Effector CD4-positive, alpha-beta T cell (primary cell): ENCODE measurements around the gene DOCK3.
A peak's percentile ranks its signal among the peaks of the same experiment; 100 is the strongest.

Experiments
- DNase-seq: peaks from one replicate; pipeline ENCODE4 v3.0.0-alpha.2; 2020
- total RNA-seq: gene quantifications from one replicate; lab custom pipeline; 2026; lab: John Stamatoyannopoulos, UW

The DOCK3 gene
- 3.2 reads per million, percentile 12 among the genes with 10 or more reads in this experiment for total RNA-seq

- DNase-seq: peak; percentile 49
Observed at GRCh38 chr3:50674349-50675178, at the start of gene DOCK3. TSS of gene DOCK3 (plus strand) at chr3:50674927. CDS start at chr3:50675264, 337 bp downstream.

DNA sequence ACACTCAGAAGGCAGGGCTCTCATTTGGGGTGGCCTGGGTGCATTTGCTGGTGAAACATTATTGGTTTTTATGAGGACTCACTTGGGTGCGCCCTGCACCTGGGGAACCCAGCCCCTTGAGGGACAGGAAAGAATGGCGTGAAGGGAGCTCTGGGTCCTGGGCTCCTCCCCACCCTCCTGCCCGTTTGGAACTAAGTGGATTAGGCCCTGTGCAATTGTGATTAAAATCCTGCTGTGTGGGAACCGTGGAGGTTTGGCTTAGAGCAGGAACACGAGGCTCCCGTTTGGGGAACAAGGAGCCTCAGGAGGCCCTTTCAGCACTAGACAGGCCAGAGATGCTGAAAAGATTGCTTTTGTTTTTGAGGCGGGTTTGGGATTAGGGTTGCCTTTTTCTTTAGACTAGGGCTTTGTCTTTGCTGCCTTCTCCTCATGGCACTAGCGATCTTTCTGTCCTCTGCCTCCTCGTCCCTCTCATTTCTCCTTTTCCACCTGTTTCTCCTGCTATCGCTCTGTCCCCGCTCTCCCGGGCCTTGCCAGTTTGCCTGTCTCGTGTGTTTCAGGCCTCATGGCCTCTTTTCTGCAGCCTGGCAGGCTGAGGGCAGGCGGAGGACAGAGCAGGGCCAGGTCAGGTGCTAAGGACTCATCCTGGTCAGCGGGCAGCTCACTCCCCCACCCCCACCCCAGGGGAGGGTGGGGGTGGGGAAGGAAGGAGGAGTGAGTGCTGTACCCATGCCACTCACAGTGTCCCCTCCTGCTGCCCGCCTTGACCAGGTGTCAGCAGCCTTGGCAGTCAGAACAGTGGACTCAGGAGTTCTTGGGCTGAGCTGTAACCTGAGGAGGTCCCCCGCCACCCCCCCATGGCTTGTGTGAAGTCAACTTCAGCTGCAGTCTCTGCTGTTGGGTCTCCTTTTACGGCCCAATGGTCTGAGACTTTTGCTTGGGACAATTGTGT lies 49.2 kb upstream of the DOCK3 start:
- no peak for DNase-seq

GRCh38 chr3:50626401-50626800 lies 48.3 kb upstream of the DOCK3 start:
- no peak for DNase-seq

GRCh38 chr3:50627407-50628051 lies 47.2 kb upstream of the DOCK3 start:
- no peak for DNase-seq

GRCh38 chr3:50628601-50629000 lies 46.1 kb upstream of the DOCK3 start:
- DNase-seq: no peak

GRCh38 chr3:50630394-50630793 lies 44.3 kb upstream of the DOCK3 start:
- no peak for DNase-seq

DNA sequence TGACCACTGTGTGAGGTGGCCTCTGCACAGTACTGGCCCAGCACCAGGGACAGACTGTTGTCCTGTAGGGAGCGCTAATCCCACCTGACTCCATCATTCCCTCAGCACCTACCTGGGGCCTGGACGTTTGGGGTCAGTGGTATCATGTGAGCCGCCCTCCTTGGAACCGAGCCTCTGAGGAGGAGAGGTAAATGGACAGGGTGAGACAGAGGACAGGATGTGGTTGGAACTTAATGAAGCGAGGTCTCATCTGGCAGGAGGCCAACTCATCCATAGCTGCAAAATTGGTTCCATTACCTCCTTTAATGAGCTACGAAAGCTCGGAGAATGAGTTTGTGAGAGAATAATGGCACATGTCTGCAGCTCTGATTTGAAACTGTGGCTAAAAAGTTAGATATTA lies 43.9 kb upstream of the DOCK3 start:
- DNase-seq: no peak

- no peak for DNase-seq
Observed at GRCh38 chr3:50632450-50632849, 42.3 kb upstream of the DOCK3 start.

GRCh38 chr3:50633230-50633790 lies 41.4 kb upstream of the DOCK3 start:
- DNase-seq: no peak

DNA sequence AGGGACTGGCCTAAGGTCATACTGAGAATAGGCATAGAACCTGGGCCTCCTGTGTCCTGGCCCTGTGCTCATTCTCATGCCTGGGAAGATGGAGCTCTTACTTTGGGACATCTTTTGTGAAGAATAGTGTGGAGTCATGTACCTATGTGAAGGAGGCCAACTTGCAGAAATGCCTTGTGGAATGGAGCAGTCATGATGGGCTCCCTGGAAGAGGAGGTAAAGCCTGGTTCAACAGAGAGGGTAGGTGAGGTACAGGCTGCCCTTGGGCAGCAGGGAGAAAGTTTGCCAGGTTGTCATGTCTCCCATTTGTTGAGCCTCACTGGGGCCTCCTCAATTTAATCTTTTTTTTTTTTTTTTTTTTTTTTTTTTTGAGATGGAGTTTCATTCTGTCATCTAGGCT lies 39.7 kb upstream of the DOCK3 start:
- DNase-seq: no peak

DNA sequence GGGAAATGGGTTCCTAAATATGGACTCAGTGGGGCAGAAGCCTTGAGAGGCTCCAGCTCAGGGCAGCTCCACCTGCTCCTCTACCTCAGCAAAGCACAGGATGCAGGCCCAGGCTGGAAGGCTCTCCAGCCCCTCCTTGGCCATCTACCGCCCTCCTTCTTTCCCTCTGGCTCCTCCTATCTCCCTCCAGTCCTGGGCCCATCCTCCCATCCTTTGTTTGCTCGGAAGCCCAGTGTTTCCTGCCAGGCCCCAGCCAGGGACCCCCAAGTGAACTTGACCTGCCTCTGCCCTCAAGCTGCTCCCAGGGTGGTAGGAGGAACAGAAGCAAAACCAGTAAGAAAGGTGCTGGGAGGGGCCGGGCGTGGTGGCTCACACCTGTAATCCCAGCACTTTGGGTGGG lies 37.7 kb upstream of the DOCK3 start:
- DNase-seq: no peak

DNA sequence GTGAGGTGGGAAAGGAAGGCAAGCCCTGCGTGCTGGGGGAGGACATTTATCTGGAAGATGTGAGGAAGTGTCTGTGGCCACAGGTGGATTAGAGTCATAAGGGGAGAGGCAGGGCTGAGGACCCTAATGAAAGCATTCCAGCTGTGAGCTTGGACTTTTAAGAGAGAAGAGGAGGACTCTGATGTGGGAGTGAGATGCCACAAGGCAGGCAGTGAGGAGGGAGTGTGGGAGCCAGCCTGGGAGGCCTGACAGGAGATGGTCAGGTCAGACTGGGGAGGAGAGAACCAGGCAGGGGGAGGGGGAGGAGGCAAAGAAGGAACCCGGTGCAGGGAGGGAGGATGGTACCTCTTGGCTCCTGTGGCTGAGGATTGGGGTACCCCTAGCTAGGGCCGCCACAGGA lies 36.8 kb upstream of the DOCK3 start:
- DNase-seq: no peak

DNA sequence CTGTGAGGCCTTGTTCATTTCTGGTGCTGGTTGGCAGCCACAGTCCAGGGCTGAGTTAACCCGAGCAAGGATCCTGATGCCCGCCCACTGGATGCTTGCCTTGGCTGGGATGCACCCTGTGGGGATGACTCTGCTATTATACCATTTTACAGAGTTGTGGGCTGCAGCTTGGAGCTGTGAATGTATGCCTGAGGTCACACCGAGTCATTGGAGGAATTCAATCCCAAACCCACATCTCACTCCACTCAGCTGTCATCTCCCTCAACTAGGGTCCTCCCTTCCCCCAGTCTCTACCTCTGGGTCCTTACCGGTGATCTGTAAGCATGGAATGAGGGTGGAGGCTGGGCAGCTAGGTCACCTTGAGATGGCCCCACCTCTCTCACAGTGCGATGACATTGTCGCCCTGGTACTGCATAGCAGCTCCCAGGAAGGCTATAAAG lies 35.7 kb upstream of the DOCK3 start:
- no peak for DNase-seq

DNA sequence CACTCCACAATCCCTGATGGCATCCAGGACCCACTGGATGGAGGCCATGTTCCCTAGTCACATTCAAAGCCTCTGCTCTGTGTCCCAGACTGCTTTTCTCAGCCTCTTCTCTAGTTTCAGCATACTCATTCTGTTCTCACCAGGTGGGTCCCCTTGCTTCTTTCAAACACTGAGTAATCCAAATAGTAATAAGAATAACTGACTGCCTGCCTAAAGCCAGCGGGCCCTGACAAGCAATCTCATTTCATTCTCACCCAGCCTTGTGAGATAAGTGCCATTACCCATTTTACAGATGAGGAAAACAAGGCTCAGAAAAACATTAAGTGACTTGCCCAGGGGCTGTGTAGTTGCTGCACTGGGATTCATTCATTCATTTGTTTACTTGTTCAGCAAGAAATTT lies 32.3 kb upstream of the DOCK3 start:
- no peak for DNase-seq

DNA sequence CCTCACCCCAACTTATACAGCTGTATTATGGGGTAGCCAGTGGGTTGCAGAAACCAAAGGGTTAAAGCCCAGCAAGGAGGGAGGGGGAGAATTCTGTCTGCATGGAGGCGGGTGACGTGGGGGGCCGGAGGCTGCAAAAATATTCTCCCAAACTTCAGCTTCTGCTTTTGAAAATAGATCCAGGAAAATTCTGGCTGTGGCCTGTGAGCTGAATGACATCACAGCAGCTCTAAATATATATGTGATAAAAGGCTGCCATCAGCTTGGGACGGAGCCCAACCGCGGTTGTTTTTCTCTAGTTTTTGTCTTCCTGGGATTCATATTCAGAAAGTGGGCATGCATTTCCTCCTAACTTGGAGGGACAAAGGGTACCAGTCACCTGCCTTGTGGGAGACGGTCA lies 30.2 kb upstream of the DOCK3 start:
- DNase-seq: no peak

GRCh38 chr3:50645378-50645777 lies 29.3 kb upstream of the DOCK3 start:
- no peak for DNase-seq

GRCh38 chr3:50648313-50648712 lies 26.4 kb upstream of the DOCK3 start:
- DNase-seq: no peak

DNA sequence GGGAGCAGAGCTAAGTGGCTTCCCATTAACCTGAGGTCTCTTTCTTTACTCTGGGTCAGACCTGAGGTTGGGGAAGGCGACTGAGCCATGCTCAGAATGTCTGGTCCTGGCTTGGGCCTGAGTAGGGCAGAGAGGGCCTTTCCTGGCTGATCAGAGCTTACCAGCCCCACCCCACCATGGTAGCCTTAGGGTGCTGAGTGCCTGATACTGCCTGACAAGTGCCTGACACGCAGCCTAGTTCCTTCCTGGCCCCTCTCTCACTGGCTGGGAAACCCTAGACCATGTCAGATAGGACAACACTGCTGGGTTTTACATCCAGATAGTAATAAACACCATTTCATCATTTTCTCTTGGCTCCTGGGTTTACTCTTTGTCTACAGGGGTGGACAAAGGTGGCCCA lies 25.8 kb upstream of the DOCK3 start:
- DNase-seq: no peak

DNA sequence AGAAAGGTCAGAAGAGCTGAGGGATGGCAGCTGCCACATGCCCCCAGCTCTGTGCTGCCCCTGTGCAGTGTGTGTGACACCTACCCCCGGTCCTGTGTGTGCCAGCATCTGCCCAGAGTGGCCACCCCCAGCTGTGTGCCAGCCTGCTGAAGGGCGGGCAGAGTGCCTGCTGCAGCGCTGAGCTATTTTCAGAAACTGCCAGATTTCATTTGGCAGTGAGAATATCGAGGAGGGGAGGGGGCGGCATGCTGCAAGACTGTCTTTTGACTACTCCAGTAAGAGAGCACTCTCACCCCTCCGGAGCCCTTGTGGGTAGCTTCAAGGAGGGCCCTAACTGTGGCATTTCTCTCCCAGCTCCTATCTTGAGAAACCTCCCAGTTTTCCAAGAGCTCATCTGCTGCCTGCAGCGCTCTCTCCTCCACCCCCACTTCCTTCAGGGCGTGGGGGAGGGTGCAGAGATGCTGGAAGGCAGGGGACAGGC lies 25.2 kb upstream of the DOCK3 start:
- DNase-seq: no peak

- DNase-seq: no peak
Observed at GRCh38 chr3:50650018-50650417, 24.7 kb upstream of the DOCK3 start.

DNA sequence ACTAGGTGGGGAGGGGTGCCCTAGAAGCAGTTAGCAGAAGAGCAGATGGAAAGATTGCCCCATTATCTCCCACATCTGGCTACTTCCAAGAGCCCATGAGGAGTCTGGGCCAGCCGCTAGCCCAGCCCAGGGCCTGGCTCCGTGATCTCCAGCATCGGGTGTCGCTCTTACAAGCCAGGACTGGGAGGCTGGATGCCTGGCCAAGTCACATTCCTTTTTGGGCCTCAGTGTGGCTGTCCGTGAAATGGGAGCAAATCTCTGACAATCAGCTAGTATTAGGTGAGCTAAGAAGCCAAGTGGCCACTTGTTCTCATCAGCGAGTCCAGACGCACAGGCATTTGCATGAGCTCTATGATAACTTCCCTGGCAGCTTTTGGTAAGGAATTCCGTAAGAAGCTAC lies 23.3 kb upstream of the DOCK3 start:
- no peak for DNase-seq

DNA sequence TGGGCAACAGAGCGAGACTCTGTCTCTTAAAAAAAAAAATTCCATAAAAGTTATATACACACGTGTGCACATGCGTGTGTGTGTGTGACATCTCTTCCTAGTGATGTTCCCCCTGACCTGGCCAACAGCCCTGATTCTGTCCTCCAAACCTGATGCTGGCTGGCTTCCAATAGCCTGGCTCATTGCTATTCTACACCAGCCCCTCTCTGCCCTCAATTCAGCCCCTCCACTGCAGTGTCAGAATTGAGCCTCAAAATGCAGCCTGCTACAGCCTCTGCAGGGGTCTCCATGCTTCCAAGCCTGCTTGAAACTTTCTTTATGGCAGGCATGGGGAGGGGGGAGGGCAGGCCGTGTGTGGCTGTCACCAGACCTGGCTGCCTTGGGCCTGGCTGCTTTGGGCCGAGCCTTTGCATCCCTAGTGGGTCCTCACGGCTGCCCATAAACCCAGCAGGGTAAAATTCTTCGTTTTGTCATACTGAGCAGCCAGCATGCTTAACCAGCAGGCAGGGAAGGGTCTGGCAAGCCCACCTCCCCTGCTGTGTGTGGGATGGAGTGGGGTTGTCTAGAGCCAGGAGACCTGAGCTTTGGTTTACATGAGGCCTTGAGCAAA lies 22.7 kb upstream of the DOCK3 start:
- no peak for DNase-seq
